ENCODE data around the gene SRP68. TPM values are rescaled to one million over a fixed set of nuclear protein-coding genes. Genes with fewer than 3 reads are reported as not detected.
A peak's percentile ranks its signal among the peaks of the same experiment; 100 is the strongest.

The SRP68 gene
- total and polyA plus RNA-seq, 2 of the 4 experiments (the other 2 are of a cell fraction): 47.1 to 82.6 TPM

GRCh38 chr17:76089680-76090516 lies 17.6 kb upstream of the SRP68 start:
- ATAC-seq (ENCODE audit: low read depth) (no peak), DNase-seq (no peak)
- Histone ChIP-seq H2BK120ac (ENCODE audit: low read depth, low read length) (no peak overlapping the region), H3K9me1 (ENCODE audit: insufficient read depth, low read length) (no peaks in the 10 kb centered on the region), H3K36me3 (ENCODE audit: control insufficient read depth, insufficient read depth, low read length) (peaks cover 76% of the 10 kb centered on the region), H2BK5ac (ENCODE audit: low read depth, low read length, poor library complexity, severe bottlenecking) (no peak overlapping the region), H2AK9ac (replicated peaks; ENCODE audit: low read depth, low read length, poor library complexity) (peak overlapping the region; percentile 28), H2BK20ac (ENCODE audit: low read depth, low read length) (no peak overlapping the region), H3K9me3 (ENCODE audit: control insufficient read depth, insufficient read depth, low read length) (no peaks in the 10 kb centered on the region), H3K18ac (ENCODE audit: low read depth, low read length) (no peak overlapping the region), H4K91ac (ENCODE audit: insufficient read depth, low read depth, low read length) (no peak overlapping the region), H3K23ac (ENCODE audit: low read depth, low read length) (no peak overlapping the region), H3K4ac (ENCODE audit: low read depth, low read length) (no peak overlapping the region), H3K27me3 (ENCODE audit: control insufficient read depth, insufficient read depth, low read length) (no peaks in the 10 kb centered on the region), H2AFZ (replicated peaks; ENCODE audit: low read length, poor library complexity) (peak overlapping the region; percentile 51), H3K4me2 (ENCODE audit: low read depth, low read length) (no peak overlapping the region), H3K79me1 (ENCODE audit: low read depth in 1 of 2, low read length in 2 of 2) (peaks cover 5 to 20% of the 10 kb centered on the region in 2 experiments; a peak in 3 of 4 replicates), H4K8ac (ENCODE audit: low read depth in 2 of 2, low read length in 2 of 2) (no peak overlapping the region), H3K14ac (replicated peaks; ENCODE audit: low read depth, low read length) (no peak overlapping the region), H2AK5ac (ENCODE audit: low read depth, low read length) (no peak overlapping the region), H4K20me1 (ENCODE audit: insufficient read depth, low read length) (no peaks in the 10 kb centered on the region; the same call in 1 of the 2 replicates), H3K56ac (ENCODE audit: extremely low read depth, insufficient read depth, low read length) (no peak overlapping the region), H4K5ac (ENCODE audit: low read depth, low read length) (no peak overlapping the region), H3K4me1 (ENCODE audit: control insufficient read depth, insufficient read depth, low read length) (no peaks in the 10 kb centered on the region), H2BK15ac (ENCODE audit: low read depth, low read length) (no peak overlapping the region), H3K9ac (ENCODE audit: low read depth, low read length) (no peak overlapping the region), H3K4me3 (ENCODE audit: insufficient read depth, low read depth, low read length) (no peak overlapping the region), H3K27ac (ENCODE audit: insufficient read depth, low read length) (no peak overlapping the region)
- POLR2A ChIA-PET (ENCODE audit: unreplicated experiment): no interaction called here
- TF ChIP-seq CTCF (conservative IDR thresholded peaks at IDR 0.05; ENCODE audit: low read depth, low read length): no peak
- TF ChIP-seq BHLHE40 (IDR thresholded peaks at IDR 0.05; ENCODE audit: low read depth, low read length): no peak
- no peak for TF ChIP-seq NFE2L2 (IDR thresholded peaks at IDR 0.05; ENCODE audit: low read depth, low read length)
- no peak for TF ChIP-seq CEBPB (IDR thresholded peaks at IDR 0.05; ENCODE audit: low read depth, low read length)
- TF ChIP-seq FOS (IDR thresholded peaks at IDR 0.05; ENCODE audit: low read depth, low read length): no peak
- TF ChIP-seq RFX5 (IDR thresholded peaks at IDR 0.05; ENCODE audit: low read depth, low read length): no peak
- no peak for TF ChIP-seq POLR2A (IDR thresholded peaks at IDR 0.05; ENCODE audit: low read depth, low read length)
- no peak for TF ChIP-seq MAZ (IDR thresholded peaks at IDR 0.05; ENCODE audit: borderline replicate concordance, low read depth, low read length)
- no peak for TF ChIP-seq SMC3 (IDR thresholded peaks at IDR 0.05; ENCODE audit: low read depth, low read length)
- TF ChIP-seq RAD21 (IDR thresholded peaks at IDR 0.05; ENCODE audit: low read length): no peak
- TF ChIP-seq MAFK (IDR thresholded peaks at IDR 0.05; ENCODE audit: low read depth, low read length): no peak
- TF ChIP-seq CHD1 (IDR thresholded peaks at IDR 0.05; ENCODE audit: low read depth, low read length): no peak
- TF ChIP-seq ELK1 (IDR thresholded peaks at IDR 0.05; ENCODE audit: borderline replicate concordance, low read depth, low read length): no peak
- no peak for TF ChIP-seq MXI1 (IDR thresholded peaks at IDR 0.05; ENCODE audit: borderline replicate concordance, low read depth, low read length)
- TF ChIP-seq RCOR1 (IDR thresholded peaks at IDR 0.05; ENCODE audit: insufficient replicate concordance, low read length): no peak
- dilution Hi-C loops (cut with HindIII; ENCODE audit: low sequenced_read_pairs, unreplicated experiment): no loop called here
- in situ Hi-C loops (cut with MboI; ENCODE audit: low sequenced_read_pairs): no loop called here
- BruUV-seq (replicated peaks): no TSS peak
- intact Hi-C loops (cut with micrococcal nuclease): no loop called here
- 93% methylated on average over 21 of the region's 32 CpGs; no CpG with 5 or more reads in 1 of the 2 experiments for WGBS, 2 experiments (ENCODE audit: extremely low coverage in 2 of 2, insufficient read length in 1 of 2)
- CTCF ChIA-PET: no interaction called here

All from IMR-90 (cell line).